Spleen (tissue), 11 donors: ENCODE results near the gene THRA. TPM values are rescaled to one million over a fixed set of nuclear protein-coding genes. Genes with fewer than 3 reads are reported as not detected.

Experiments
- DNase-seq: peaks from one replicate; pipeline ENCODE4 v3.0.0-alpha.2; 2020
- H3K27ac ChIP-seq, 8 donors: fragments of 200-600 bp; sonication (generic) in 7 of 8; 1 replicate in 4 of 8; 2 replicates in 4 of 8; pipeline versions ENCODE4 v1.5.0 to v1.8.0; 2016 to 2021; ENCODE audit warnings: inconsistent platforms in 4 of 8, mild to moderate bottlenecking in 4 of 8, moderate library complexity in 1 of 8
- H3K27me3 ChIP-seq, 7 donors: fragments of 200-600 bp; sonication (generic) in 6 of 7; replicated peaks in 1 of 7; 1 replicate in 4 of 7; 2 replicates in 3 of 7; pipeline versions ENCODE4 v1.5.0 to v1.8.0; 2016 to 2021; ENCODE audit warnings: inconsistent platforms in 3 of 7, mild to moderate bottlenecking in 1 of 7
- H3K36me3 ChIP-seq, 6 donors: fragments of 200-600 bp; sonication (generic) in 5 of 6; 1 replicate in 4 of 6; 2 replicates in 2 of 6; pipeline versions ENCODE4 v1.5.0 to v1.8.0; 2016 to 2021; ENCODE audit warnings: inconsistent platforms in 2 of 6
- H3K4me1 ChIP-seq, 6 donors: fragments of 200-600 bp; sonication (generic) in 5 of 6; 1 replicate in 3 of 6; 2 replicates in 3 of 6; pipeline versions ENCODE4 v1.5.0 to v1.8.0; 2016 to 2021; ENCODE audit warnings: inconsistent platforms in 3 of 6
- H3K4me3 ChIP-seq, 8 donors: fragments of 200-600 bp; sonication (generic) in 7 of 8; 1 replicate in 4 of 8; 2 replicates in 4 of 8; pipeline versions ENCODE4 v1.5.0 to v1.8.0; 2016 to 2021; ENCODE audit warnings: inconsistent platforms in 4 of 8, mild to moderate bottlenecking in 4 of 8, moderate library complexity in 2 of 8
- H3K9me3 ChIP-seq, 8 donors: fragments of 200-600 bp; sonication (generic) in 7 of 8; 1 replicate in 4 of 8; 2 replicates in 4 of 8; pipeline versions ENCODE4 v1.5.0 to v1.8.0; 2016 to 2021; ENCODE audit warnings: inconsistent platforms in 4 of 8
- CTCF ChIP-seq, 11 experiments: fragments of 200-600 bp in 7 of 11; fragments of 450-650 bp in 4 of 11; sonication (generic) in 4 of 11; IDR thresholded peaks in 8 of 11; conservative IDR thresholded peaks in 3 of 11; 1 replicate in 7 of 11; 2 replicates in 4 of 11; pipeline versions ENCODE4 v1.4.0 to v1.8.0; 2016 to 2021; ENCODE audit warnings: antibody characterized with exemption in 11 of 11, inconsistent platforms in 4 of 11, mild to moderate bottlenecking in 1 of 11
- POLR2A ChIP-seq, 3 donors: fragments of 450-650 bp; IDR thresholded peaks; one replicate each; pipeline ENCODE4 v1.5.1; 2017; ENCODE audit warnings: antibody characterized with exemption in 3 of 3, mild to moderate bottlenecking in 1 of 3
- POLR2AphosphoS5 ChIP-seq, 3 donors: sonication (generic); formaldehyde crosslinking; IDR thresholded peaks; one replicate each; pipeline ENCODE4 v1.5.1; 2017; ENCODE audit warnings: antibody characterized with exemption in 3 of 3
- WGBS, 5 donors: extraction: QIAGEN DNeasy Blood & Tissue Kit in 3 of 5; methylation state at CpG; one replicate each; pipeline versions ENCODE4 v1.1.5 to v1.1.7; 2013 to 2018; 5-methylcytosine and 5-hydroxymethylcytosine counted together
- intact Hi-C: fragments of 100-400 bp; cut with DNase I; formaldehyde crosslinking; loops from one replicate; pipeline ENCODE4 v1.15.0; 2023; ENCODE audit warnings: low total_unique reads
- polyA plus RNA-seq, 3 donors: library from polyadenylated mRNA; stranded (reverse); fragments of 200-250 nt; gene quantifications; one replicate each; pipeline ENCODE4 v1.2.1, GENCODE V29; 2013
- total RNA-seq, 7 donors: library from RNA; depleted of rRNA in 3 of 7; stranded (reverse); fragments of >200 nt in 3 of 7; fragmentation: NEBNext Ultra II Directional in 4 of 7; extraction: Animal tissue kit (Norgen Biotek cat#: 25700) in 4 of 7; gene quantifications; one replicate each; pipeline versions ENCODE4 v1.1.0 to v1.2.1, GENCODE V29; 2016 to 2021
- donor health status: healthy with polysubstance abuse.
- donor health status: DM: no; HTN: no; CAD: no; lungs with moderate emphysema.
- donor health status: DM: no; HTN: no; CAD: no.
- donor health status: Bipolar disorder and iron deficiency.
- donor health status: healthy.
- donor health status: DM: no; HTN: no; CAD: no.
- donor health status: DM: yes; HTN: yes; CAD: no.

THRA gene
- total and polyA plus RNA-seq, 10 donors, result 3.9 to 36.1 (median 16.9) TPM

GRCh38 chr17:40064971-40065768 is 2.4 kb downstream of the THRA start:
- Histone ChIP-seq H3K27ac (peak overlapping the region in 7 of 8 donors; percentile 44 to 96 (median 59)), H3K9me3 (no peaks in the 10 kb centered on the region), H3K27me3 (no peaks in the 10 kb centered on the region), H3K4me1 (peaks cover 40 to 78% (median 71%) of the 10 kb centered on the region in 6 donors), H3K4me3 (peak overlapping the region in 4 of 8 donors; percentile 1 to 100 (median 96)), H3K36me3 (no peaks in the 10 kb centered on the region)
- 36 to 47% (median 39%) methylated on average over 9 to 10 of the region's 10 CpGs for whole genome bisulfite sequencing, 5 donors
- no peak for DNase-seq
- intact Hi-C loops, result no loop called here
- TF ChIP-seq POLR2A (IDR thresholded peaks at IDR 0.05), result no peak
- TF ChIP-seq CTCF (IDR thresholded peaks at IDR 0.05 in 8 of 11, conservative IDR thresholded peaks at IDR 0.05 in 3 of 11), result no peak
- peak in 1 of 3 donors; percentile 18 for TF ChIP-seq POLR2AphosphoS5 (IDR thresholded peaks at IDR 0.05)

DNA sequence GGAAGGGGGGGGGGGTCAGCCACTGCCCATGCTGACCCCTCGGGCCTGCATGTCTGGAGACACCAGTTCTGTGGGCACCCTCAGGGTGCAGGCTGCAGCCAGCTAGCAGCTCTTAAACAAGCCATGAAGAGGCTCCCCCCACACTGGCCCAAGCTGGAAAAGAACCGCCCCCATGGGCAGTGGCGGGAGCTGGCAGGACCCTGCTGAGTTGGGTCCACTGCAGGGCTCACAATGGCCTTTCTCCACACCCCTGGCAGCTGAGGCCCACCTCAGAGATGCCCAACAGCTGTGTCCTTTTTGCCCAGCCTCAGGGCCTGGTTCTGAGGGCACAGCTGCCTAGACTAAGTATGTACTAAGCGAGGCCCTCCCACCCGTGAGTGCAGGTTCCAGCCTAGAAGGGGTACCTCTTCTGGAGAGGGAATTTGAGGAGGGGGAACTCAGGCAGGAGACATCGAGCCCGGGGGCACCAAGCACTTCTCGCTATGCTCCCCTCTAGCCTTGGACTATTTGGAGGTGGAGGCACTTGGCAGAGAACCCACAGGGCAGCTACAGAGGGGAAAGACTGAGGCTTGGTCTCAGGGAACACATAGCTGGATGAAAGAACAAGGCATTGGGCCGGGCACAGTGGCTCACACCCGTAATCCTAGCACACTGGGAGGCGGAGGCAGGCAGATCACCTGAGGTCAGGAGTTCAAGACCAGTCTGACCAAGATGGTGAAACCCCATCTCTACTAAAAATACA is 3.2 kb downstream of the THRA start:
- Histone ChIP-seq H3K36me3 (no peaks in the 10 kb centered on the region), H3K4me1 (peaks cover 45 to 86% (median 79%) of the 10 kb centered on the region in 6 donors), H3K9me3 (no peaks in the 10 kb centered on the region), H3K27ac (peak overlapping the region in 7 of 8 donors; percentile 44 to 96 (median 59)), H3K4me3 (peak overlapping the region in 1 of 8 donors; percentile 100), H3K27me3 (no peaks in the 10 kb centered on the region)
- intact Hi-C loops, result no loop called here
- TF ChIP-seq POLR2A (IDR thresholded peaks at IDR 0.05), result no peak
- no peak for TF ChIP-seq POLR2AphosphoS5 (IDR thresholded peaks at IDR 0.05)
- no peak for TF ChIP-seq CTCF (IDR thresholded peaks at IDR 0.05 in 8 of 11, conservative IDR thresholded peaks at IDR 0.05 in 3 of 11)
- WGBS, 5 donors, result 67 to 86% (median 76%) methylated on average over 6 to 11 of the region's 11 CpGs
- no peak for DNase-seq

GRCh38 chr17:40067710-40068109 is 4.9 kb downstream of the THRA start:
- Histone ChIP-seq H3K9me3 (no peaks in the 10 kb centered on the region), H3K27me3 (no peaks in the 10 kb centered on the region), H3K36me3 (no peaks in the 10 kb centered on the region), H3K4me1 (peaks cover 57 to 94% (median 88%) of the 10 kb centered on the region in 6 donors), H3K4me3 (no peak overlapping the region), H3K27ac (peak overlapping the region in 7 of 8 donors; percentile 54 to 86 (median 78))
- 94 to 98% (median 97%) methylated on average over 7 of the region's 7 CpGs for WGBS, 5 donors
- no peak for DNase-seq
- TF ChIP-seq CTCF (IDR thresholded peaks at IDR 0.05 in 8 of 11, conservative IDR thresholded peaks at IDR 0.05 in 3 of 11) (no peak), POLR2AphosphoS5 (IDR thresholded peaks at IDR 0.05) (no peak), POLR2A (IDR thresholded peaks at IDR 0.05) (no peak)
- intact Hi-C loops, result no loop called here
